Activated T-cell treated with anti-CD3 and anti-CD28 coated beads for 24 hours (primary cell): ENCODE results near the gene GNAT1.

Experiments
- DNase-seq: peaks from one replicate; pipeline ENCODE4 v3.0.0-alpha.2; 2020; ENCODE audit warnings: low read depth

GNAT1 gene

GRCh38 chr3:50181985-50182384 is 9.4 kb upstream of the GNAT1 start:
- DNase-seq, result no peak

DNA sequence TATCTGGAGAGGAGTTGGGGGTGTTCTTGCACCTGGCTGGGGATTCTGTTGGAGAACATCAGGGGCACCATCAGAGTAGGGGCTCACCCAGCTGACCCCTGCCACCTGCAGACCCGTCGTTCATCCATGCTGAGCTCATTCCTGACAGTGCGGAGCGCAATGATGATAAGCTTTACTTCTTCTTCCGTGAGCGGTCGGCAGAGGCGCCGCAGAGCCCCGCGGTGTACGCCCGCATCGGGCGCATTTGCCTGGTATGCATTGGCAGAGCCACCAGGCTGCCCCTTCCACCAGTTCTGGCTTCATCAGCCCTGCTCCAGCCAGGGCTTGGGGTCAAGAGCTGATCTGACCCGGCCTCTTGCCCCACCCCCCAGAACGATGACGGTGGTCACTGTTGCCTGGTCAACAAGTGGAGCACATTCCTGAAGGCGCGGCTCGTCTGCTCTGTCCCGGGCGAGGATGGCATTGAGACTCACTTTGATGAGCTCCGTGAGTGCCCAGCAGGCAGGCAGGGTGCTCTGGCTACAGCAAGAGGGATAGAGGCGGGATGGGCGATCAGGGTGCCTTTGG is 8.8 kb upstream of the GNAT1 start:
- no peak for DNase-seq

DNA sequence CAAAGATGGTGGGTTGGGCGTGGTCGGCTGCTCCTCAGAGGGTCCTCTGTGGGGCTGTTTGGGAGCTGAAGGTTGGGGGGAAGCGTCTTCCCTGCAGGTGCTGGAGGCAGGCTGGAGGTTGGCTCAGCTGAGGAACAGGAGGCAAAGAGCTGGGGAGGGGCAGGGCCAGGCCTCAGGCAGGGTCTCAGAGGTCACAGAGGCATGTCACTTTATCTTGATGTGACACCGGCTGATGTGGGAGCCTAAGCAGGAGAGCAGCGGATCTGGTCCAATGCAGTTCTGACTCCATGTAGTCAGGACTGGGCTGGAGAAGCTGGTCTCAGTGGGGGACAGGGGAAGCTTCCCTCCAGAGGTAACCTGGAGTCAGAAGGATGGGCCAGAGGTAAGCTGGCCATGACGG is 7.7 kb upstream of the GNAT1 start:
- no peak for DNase-seq

DNA sequence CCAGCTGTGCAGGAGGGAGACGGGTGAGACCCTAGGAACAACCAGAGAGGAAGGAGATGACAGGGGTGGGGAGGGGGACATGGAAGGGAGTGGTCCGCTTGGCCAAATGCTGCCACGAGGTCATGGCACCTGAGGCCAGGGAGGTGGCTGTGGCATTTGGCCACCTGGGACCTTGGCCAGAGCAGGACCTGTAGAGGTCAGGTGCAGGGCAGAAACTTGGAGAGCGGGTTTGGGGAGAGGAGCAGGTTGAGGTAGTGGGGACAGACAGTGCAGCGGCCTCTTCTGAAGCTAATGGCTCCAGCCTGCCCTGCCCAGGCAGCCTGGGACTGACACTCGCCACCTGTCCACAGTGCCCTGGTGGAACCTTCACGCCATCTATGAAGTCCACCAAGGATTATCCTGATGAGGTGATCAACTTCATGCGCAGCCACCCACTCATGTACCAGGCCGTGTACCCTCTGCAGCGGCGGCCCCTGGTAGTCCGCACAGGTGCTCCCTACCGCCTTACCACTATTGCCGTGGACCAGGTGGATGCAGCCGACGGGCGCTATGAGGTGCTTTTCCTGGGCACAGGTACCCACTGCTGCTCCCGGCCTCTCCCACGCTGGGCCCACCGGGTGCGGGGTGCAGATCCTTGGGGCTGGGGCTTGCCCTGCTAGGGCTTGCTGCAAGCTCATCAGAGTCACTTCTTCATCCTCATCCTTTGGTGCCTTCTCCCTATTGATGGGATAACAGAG is 7.0 kb upstream of the GNAT1 start:
- no peak for DNase-seq

GRCh38 chr3:50185230-50185629 is 6.2 kb upstream of the GNAT1 start:
- no peak for DNase-seq

DNA sequence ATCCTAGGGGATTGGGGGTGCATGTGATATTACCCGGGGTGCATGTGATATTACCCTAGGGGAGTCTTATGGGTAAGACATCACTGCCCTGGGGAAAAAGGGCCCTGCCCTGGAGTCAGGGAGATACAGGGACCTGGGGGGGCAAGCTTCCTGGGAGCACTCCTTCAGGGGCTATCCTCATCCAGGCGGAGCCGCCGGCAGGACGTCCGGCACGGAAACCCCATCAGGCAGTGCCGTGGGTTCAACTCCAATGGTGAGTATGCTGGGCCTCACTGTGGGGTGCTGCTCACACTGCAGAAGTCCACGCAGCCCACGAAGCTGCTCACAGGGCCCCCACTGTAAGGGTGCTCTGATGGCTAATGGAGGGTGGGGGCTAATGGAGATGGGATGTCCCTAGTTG is 5.3 kb upstream of the GNAT1 start:
- no peak for DNase-seq

DNA sequence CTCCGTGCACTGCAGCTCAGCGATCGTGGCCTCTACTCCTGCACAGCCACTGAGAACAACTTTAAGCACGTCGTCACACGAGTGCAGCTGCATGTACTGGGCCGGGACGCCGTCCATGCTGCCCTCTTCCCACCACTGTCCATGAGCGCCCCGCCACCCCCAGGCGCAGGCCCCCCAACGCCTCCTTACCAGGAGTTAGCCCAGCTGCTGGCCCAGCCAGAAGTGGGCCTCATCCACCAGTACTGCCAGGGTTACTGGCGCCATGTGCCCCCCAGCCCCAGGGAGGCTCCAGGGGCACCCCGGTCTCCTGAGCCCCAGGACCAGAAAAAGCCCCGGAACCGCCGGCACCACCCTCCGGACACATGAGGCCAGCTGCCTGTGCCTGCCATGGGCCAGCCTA is 3.7 kb upstream of the GNAT1 start:
- DNase-seq, result no peak

- DNase-seq, result peak; percentile 15
Observed at GRCh38 chr3:50189274-50189673, 2.1 kb upstream of the GNAT1 start.

GRCh38 chr3:50189989-50190388 is 1.4 kb upstream of the GNAT1 start:
- DNase-seq, result no peak

DNA sequence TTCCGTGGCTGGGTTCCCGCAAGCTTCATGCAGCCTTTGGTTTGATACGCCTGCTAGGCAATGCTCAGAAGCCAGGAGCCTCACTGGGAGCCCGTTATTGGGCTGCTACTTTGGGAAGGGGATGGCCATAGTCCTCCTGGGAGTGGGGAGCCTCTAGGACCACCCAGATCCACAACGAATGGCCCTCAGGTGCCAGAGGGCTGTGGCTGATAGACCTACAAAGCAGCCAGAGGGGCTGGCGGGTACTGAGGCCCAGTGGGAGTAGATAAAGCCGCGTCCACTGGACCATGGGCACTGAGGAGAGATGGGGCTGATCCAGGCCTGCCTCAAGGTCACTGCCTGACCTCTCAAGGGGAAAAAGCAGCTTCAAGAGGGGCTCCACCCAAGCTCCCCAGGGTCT is 714 bp downstream of the GNAT1 start:
- no peak for DNase-seq

DNA sequence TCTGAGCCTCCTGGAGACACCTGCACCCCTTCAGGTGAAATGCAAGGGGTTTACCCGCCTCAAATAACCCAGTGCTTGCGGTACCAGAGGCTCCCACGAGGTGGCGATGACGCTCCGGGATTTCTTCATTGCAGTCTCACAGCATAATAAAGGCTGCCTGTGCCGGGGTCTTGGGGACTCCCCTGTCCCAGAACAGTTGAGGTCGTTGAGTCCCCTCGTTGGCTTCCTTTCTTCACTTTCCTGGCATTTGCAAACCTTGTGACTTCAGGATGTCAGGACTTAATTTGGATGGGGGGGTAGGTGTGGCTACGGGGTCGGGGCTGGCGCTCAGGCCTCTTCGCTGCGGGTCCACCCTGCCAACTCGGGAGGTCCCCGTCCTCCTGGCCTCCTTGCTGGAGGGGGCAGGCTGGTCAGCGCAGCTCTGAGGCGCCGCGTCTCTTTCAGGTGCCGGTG is 1.3 kb downstream of the GNAT1 start:
- DNase-seq, result peak; percentile 80

GRCh38 chr3:50193286-50193685 is 1.9 kb downstream of the GNAT1 start:
- DNase-seq, result no peak

DNA sequence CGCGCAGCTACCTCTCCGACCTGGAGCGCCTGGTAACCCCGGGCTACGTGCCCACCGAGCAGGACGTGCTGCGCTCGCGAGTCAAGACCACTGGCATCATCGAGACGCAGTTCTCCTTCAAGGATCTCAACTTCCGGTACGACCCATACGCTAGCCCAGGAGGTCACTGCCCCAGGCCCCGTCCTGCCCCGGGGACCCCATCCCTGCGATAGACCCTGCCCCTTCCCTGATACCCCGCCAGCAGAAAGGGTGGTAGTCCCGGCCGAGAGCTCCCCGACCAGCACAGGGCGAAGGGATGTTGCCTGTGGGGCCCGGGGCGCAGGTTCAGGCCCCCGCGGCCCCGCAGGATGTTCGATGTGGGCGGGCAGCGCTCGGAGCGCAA is 2.3 kb downstream of the GNAT1 start:
- no peak for DNase-seq

- peak; percentile 68 for DNase-seq
Observed at GRCh38 chr3:50194128-50194902, 2.9 kb downstream of the GNAT1 start.

GRCh38 chr3:50194903-50195500 is 3.6 kb downstream of the GNAT1 start:
- peak; percentile 23 for DNase-seq

DNA sequence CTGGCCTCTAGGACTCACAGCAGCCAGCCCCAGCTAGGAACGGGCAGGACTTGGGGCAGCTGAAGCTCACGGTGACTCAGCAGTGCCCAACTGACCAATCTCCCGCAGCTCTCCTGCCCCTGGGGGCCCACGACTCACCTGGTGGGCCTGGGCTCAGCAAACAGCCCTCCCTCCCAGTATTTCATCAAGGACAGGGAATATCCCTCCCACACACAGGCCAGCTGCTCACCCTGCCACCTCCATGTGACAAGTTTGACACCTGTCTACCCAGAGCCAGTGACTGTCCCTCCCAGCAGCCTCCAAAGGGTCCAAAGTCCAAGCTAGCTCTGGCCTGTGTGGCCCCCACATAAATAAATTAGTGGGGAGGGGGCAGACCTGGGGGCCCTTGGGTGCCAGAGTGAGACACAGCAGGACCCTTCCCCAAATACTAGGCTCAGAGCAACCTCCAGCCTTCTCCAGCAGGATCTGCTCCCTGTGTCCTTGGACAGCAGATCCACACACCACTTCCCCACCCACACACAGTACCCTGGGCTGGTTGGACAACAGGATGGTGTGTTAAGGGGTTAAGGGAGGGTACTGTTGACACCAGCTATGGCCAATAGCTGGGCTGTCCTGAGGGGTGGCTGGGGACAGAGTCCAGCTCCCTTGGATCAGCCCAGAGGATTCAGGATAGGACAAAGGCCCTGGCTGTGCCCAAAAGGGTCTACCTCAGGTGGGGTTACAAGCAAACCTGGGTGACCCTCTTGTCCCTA is 4.3 kb downstream of the GNAT1 start:
- DNase-seq, result no peak

- DNase-seq, result no peak
Observed at GRCh38 chr3:50196253-50196801, 4.9 kb downstream of the GNAT1 start.

GRCh38 chr3:50201573-50202315 is 10.3 kb downstream of the GNAT1 start:
- DNase-seq, result no peak

GRCh38 chr3:50202353-50203112 is 11.1 kb downstream of the GNAT1 start:
- no peak for DNase-seq

DNA sequence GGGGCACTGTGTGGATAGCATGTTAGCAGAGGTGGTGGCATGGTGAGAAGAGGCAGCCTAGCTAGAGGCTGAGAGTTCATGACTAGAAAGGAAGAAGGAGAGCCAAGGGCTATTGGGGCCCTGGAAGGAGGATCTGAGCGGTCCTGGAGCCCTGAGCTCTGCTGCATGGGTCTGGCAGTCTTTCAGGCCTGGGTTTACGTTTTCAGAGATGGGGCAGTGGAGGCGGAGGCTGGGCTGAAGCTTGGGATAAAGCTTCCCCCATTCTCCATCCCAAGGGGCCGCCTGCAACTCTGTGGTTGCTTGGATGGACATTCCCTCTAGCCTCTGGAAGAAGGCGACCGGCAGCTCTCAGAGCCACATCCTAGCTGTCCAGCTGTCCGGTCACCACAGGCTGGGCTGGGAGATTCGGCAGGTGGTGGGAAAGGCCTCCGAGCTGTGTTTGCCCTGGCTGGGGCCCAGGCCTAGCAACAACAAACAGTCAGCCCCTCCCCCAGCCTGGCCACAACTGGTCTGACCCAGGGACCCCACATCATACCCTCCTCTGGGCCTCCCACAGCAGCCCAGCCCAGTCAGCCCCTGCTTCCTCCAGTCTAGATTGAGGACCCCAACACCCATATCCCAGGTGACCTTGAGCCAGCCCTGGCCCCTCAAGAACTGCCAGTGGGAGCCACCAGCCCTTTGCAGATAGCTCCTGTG is 11.9 kb downstream of the GNAT1 start:
- no peak for DNase-seq
